Mucosa of descending colon (tissue), 3 donors: Measurements from ENCODE around the gene PARD3B. TPM values are rescaled to one million over a fixed set of nuclear protein-coding genes. Genes with fewer than 3 reads are reported as not detected.

Source experiments
- ATAC-seq: fragments of 200-7000 bp; cut with Tn5 transposase; one replicate; pipeline ENCODE4 v1.9.1; 2020; ENCODE audit warnings: mild to moderate bottlenecking, moderate library complexity
- DNase-seq, 3 donors: peaks; one replicate each; pipeline ENCODE4 v3.0.0-alpha.2; 2020
- H3K36me3 ChIP-seq: fragments of 200-600 bp; one replicate; pipeline ENCODE4 v1.8.0; 2021; ENCODE audit warnings: low read depth, mild to moderate bottlenecking
- H3K4me1 ChIP-seq: fragments of 200-600 bp; one replicate; pipeline ENCODE4 v1.8.0; 2021; ENCODE audit warnings: low read depth, mild to moderate bottlenecking
- H3K4me3 ChIP-seq: fragments of 200-600 bp; one replicate; pipeline ENCODE4 v1.8.0; 2021; ENCODE audit warnings: mild to moderate bottlenecking
- H3K9me3 ChIP-seq: fragments of 200-600 bp; one replicate; pipeline ENCODE4 v1.8.0; 2021; ENCODE audit warnings: mild to moderate bottlenecking
- intact Hi-C, 2 donors: fragments of 100-400 bp; cut with DNase I in 1 of 2; cut with micrococcal nuclease in 1 of 2; formaldehyde crosslinking; loops; one replicate each; pipeline versions ENCODE4 v1.11.0 to v1.11.1; 2022; cut with DNase I, micrococcal nuclease
- total RNA-seq, 3 donors: library from RNA; stranded (reverse); fragmentation: NEBNext Ultra II Directional in 2 of 3; extraction: Animal tissue kit (Norgen Biotek cat#: 25700) in 2 of 3; gene quantifications; one replicate each; pipeline versions ENCODE4 v1.2.1 to v1.2.4, GENCODE V29; 2021 to 2023
- TF ChIP-seq, protein P1 (sequence below): fragments of 200-600 bp; IDR thresholded peaks from one replicate; pipeline ENCODE4 v1.8.0; 2022; ENCODE audit warnings: antibody characterized with exemption, mild to moderate bottlenecking
- donor health status: DM: no; HTN: no; CAD: no; lungs with moderate emphysema.
- donor health status: DM: no; HTN: no; CAD: no.
- donor health status: DM: no; HTN: yes; CAD: no.

PARD3B gene
- total RNA-seq, 3 donors from 2014 or later, result 21.1 to 56.8 (median 44.0) TPM

DNA sequence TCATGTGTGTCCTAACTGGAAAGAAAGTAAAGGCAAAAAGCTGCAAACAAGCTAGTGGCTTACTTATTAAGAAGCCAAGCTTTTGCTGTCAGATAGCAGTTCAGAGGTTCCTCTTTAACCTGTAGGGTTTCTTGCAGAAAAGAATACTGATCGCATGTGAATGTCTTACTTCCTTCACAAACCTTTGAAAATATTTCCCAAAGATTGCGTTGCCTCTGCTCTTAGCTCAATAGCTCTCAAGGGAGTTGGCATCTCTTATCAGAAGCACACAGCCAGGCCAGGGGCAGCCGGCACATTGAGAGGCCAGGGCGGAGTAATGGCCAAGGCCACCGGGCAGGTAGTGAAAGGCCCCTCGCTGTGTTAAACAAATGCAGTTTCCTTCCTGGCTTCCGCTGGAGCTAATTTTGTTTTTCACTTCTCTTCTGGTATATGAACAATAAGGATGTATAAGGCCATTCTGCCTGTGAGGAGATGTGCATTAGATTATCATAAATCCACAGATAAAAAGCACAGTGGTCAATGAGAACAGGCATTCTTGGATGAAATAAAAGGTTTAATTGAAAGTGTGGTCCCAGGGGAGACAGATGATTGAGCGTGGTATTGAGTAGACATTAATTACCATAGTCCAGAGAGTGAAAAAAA lies 594.7 kb downstream of the PARD3B start:
- no peak overlapping the region for H3K4me3 ChIP-seq
- TF ChIP-seq, protein P1, sequence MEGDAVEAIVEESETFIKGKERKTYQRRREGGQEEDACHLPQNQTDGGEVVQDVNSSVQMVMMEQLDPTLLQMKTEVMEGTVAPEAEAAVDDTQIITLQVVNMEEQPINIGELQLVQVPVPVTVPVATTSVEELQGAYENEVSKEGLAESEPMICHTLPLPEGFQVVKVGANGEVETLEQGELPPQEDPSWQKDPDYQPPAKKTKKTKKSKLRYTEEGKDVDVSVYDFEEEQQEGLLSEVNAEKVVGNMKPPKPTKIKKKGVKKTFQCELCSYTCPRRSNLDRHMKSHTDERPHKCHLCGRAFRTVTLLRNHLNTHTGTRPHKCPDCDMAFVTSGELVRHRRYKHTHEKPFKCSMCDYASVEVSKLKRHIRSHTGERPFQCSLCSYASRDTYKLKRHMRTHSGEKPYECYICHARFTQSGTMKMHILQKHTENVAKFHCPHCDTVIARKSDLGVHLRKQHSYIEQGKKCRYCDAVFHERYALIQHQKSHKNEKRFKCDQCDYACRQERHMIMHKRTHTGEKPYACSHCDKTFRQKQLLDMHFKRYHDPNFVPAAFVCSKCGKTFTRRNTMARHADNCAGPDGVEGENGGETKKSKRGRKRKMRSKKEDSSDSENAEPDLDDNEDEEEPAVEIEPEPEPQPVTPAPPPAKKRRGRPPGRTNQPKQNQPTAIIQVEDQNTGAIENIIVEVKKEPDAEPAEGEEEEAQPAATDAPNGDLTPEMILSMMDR, result no peak
- DNase-seq (peak in 1 of 3 donors; percentile 22), ATAC-seq (no peak)
- no peaks in the 10 kb centered on the region for H3K36me3 ChIP-seq
- no peaks in the 10 kb centered on the region for H3K4me1 ChIP-seq
- intact Hi-C loops, result no loop called here
- no peaks in the 10 kb centered on the region for H3K9me3 ChIP-seq

DNA sequence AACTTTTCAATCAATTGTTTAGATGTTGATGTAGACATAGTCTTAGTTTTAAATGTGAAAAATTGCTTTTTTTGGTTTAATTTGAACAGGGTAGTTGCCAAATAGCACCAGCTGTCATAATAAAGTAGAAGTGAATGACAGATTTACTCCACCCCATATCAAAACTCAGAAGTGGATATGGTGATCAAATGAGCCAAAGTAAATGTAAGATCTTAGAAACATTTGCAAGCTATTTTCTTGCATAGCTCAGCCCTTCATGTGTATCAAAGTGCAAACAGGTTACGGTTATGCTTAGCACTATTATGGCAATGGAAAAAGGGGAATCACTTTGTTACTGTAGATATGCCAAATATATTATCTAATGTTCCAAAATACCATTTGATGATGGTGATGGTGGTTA lies 596.1 kb downstream of the PARD3B start:
- intact Hi-C loops, result no loop called here
- no peak overlapping the region for H3K4me3 ChIP-seq
- H3K4me1 ChIP-seq, result no peaks in the 10 kb centered on the region
- no peaks in the 10 kb centered on the region for H3K9me3 ChIP-seq
- no peak for DNase-seq
- H3K36me3 ChIP-seq, result no peaks in the 10 kb centered on the region
- ATAC-seq, result no peak
- TF ChIP-seq, protein P1, result no peak

DNA sequence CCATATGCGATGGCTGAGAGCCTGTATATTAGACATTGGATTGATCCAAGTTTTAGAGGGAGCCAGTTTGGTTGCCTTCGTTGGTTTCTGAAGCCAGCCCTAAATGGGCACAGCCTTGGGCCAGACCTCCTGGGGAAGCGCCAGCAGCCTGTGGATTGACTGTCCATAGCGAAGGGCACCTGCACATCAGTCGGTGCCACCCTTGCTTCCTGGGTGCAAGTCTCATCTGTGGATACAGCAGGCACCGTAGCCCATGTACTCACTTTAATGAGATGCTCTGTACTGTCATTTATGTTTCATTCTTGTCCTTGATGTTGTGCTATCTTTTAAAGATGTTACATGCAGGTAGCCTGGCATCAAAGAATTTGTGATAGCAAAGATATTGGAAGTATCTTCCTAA lies 600.6 kb downstream of the PARD3B start:
- ATAC-seq, result no peak

DNA sequence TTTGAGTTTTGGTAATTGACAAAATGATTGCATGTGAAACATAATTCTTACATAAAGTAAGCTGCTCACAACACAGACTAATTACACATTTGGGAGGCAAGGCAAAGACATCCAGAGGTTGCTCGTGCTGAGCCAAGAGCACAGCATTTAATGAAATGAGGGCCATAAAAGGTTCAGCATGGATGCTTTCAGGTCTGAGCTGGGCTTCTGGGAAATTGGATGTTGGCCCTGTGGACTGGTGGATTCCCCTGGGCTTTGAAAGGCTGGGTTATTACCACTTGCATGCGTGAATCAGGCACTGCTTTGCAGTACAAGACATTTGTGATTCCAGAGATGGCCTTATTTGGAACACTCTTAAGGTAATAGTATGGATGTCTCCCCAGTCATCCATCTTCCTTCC lies 603.5 kb downstream of the PARD3B start:
- no peaks in the 10 kb centered on the region for H3K9me3 ChIP-seq
- intact Hi-C loops, result no loop called here
- H3K4me1 ChIP-seq, result no peaks in the 10 kb centered on the region
- DNase-seq (no peak), ATAC-seq (no peak)
- no peak overlapping the region for H3K4me3 ChIP-seq
- TF ChIP-seq, protein P1, result no peak
- no peaks in the 10 kb centered on the region for H3K36me3 ChIP-seq

More for the DNA sequence above, 600.6 kb downstream of the PARD3B start:
- DNase-seq, result no peak
- no peaks in the 10 kb centered on the region for H3K9me3 ChIP-seq
- H3K4me3 ChIP-seq, result no peak overlapping the region
- H3K4me1 ChIP-seq, result no peaks in the 10 kb centered on the region
- no peaks in the 10 kb centered on the region for H3K36me3 ChIP-seq
- intact Hi-C loops, result no loop called here
- TF ChIP-seq, protein P1, result no peak

DNA sequence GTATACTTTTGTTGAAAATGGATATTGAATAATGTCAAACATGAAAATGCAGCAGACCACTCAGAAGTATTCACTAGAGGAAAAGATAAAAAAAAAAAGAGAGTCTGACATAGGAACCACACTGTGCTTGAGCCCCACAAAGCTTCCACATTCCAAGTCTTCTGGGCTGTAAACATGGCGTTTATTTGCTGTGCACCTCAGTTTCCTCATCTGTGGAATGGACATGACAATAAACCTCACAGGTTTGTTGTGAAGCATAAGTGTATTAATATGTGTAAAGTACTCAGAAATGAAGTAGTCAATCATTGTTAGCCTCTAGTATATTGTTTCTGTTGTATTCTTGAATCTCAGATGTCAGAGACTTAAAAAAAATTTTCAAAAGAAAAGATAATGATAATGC lies 611.2 kb downstream of the PARD3B start:
- no peaks in the 10 kb centered on the region for H3K36me3 ChIP-seq
- TF ChIP-seq, protein P1, result no peak
- intact Hi-C loops, result no loop called here
- H3K4me1 ChIP-seq, result no peaks in the 10 kb centered on the region
- DNase-seq, result no peak
- ATAC-seq, result no peak
- no peak overlapping the region for H3K4me3 ChIP-seq
- no peaks in the 10 kb centered on the region for H3K9me3 ChIP-seq

DNA sequence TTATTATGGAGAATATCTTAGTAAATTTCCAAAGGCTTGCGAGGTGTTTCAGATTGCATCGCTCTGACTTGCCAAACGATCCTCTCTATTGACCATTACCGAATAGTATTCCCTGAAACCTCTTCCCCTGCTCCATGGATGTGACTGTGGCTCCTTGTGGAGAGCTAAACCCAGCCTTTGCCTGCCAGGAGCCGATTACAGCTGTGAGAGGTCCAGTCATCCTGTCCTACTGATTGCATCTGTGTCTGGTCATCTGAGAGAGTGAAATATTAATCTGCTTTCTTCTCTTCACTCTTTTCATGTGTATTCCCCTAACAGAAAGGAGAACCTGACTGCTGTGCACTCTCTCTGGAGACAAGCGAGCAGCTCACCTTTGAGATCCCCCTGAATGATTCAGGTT lies 613.1 kb downstream of the PARD3B start:
- ATAC-seq, result no peak

More for the DNA sequence above, 613.1 kb downstream of the PARD3B start:
- no peaks in the 10 kb centered on the region for H3K4me1 ChIP-seq
- intact Hi-C loops, result no loop called here
- H3K4me3 ChIP-seq, result no peak overlapping the region
- H3K36me3 ChIP-seq, result no peaks in the 10 kb centered on the region
- no peaks in the 10 kb centered on the region for H3K9me3 ChIP-seq
- TF ChIP-seq, protein P1, result no peak
- no peak for DNase-seq
